Pulmonary artery endothelial cell (primary cell): ENCODE results near the gene TSR1. TPM values are rescaled to one million over a fixed set of nuclear protein-coding genes. Genes with fewer than 3 reads are reported as not detected.
"Not testable (repeated sequence)": the region's sequence is repeated elsewhere in the genome, so short reads cannot be mapped to it uniquely, and the experiment has no call there.

Experiments used
- DNase-seq: peaks from one replicate; pipeline ENCODE4 v3.0.0-alpha.2; 2011; ENCODE audit warnings: low read depth, low spot score
- total RNA-seq: library from RNA; depleted of rRNA; stranded (reverse); fragments of >200 nt; gene quantifications from 2 replicates; pipeline ENCODE4 v1.2.3, GENCODE V29; 2014

The TSR1 gene
- total RNA-seq, 1 donor from 2014 or later, result 64.2 TPM

DNA sequence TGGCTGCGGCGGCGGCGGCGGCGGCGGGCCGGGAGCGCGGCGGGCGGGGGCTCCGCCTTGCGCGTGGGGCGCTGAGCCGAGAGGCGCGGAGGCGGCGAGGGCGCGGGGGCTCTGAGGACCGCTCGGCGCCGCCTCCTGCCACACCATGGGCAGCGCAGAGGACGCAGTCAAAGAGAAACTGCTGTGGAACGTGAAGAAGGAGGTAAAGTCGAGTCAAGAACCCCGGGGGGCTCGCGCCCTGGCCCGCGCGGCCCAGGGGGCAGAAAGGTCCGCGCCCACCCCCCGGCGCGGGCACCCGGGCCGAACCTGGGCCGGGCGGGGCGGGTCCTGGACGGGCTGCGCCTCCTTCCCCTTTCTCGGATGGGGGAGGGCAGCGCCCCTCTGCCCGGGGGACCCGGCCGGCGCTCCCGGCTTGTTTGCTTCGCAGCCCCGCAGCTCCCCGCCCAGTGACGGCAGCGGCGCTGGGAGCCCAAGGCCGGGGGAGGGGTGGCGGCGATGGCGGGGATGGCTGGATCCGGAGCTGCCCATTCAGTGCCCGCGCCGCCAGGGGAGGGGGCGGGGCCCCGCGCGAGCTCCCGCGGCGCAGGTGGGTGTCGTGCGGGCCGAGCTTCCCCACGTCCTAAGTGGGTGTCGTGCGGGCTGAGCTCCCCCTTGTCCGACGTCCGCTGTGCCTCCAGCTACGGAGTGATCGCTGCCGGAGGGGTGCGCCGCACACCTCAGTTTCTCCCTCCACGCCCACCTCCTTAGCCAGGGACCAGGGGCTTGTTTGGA is 1.5 kb upstream of the TSR1 start:
- DNase-seq, result no peak

DNA sequence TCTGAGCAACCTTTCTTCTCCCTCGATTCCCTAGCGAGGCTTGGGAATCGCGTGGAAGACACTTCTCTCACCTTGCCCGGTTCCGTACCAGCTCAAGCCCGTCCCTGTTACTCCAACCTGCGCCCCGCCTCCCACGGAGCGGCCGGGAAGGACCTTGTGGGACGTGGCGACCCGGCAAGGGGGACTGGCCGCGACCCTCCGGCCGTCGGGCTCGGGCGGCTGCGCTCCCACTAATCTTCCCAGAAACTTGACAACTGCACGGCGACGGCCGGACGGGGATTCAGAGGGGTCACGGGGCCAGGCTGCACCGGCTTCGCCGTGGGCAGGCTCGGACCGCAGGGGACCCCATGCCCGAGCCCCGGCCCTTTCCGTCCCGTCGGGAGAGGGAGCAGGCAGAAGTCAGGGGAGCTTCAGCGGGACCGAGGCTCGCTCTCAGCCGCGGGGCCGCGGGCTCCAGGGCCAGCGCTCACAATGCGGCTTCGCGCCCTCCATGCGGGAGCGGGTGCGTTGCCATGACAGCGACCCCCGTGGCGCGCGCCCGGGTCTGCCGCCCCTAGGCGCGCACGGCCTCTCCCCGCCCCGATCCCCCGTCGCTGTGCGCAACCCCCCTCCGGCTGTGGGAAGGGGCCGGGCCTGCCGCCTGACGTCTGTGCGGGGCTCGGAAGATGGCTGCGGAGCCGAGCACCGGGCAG is 741 bp upstream of the TSR1 start, which contains the start of gene SGSM2:
TSS of gene SGSM2 (plus strand) at position 650 of the 692 bp plus-strand sequence. CDS start 188 bp downstream, outside the sequence.
- no peak for DNase-seq

DNA sequence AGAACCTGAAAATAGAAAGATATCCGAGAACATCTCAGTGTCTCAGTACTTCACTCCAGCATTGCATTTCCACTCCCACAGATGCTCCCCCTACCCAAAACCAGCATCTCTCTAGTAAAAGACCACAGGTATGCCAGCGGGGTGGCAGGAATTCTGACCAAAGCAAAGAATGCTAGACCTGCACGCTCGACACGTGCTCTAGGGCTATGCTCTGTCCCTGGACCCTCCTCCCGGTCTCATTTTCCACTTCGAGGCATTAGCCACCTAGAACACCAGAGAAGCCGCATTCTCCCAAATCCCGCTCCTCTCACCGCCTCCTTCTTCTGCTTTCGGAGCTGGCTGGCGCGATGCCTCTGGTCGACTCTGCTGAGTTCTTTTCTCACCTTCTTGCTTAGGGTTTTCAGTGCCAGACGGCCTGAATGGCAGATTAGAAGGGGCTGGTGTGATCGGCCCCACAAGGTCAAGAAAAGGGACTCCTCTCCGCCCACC is 487 bp downstream of the TSR1 start:
- DNase-seq, result no peak

DNA sequence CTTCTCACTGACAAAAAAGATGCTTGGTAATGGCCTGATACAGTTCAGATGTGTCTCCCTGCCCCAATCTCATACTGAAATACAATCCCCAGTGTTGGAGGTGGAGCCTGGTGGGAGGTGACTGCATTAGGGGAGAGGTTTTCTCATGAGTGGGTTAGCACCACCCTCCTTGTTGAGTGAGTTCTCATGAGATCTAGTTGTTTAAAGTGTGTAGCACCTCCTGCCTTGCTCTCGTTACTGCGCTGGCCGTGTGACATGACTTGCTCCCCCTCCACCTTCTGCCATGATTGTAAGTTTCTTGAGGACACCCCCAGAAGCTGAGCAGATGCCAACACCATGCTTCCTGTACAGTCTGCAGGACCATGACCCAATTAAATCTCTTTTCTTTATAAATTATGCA is 5.0 kb downstream of the TSR1 start:
- no peak for DNase-seq

DNA sequence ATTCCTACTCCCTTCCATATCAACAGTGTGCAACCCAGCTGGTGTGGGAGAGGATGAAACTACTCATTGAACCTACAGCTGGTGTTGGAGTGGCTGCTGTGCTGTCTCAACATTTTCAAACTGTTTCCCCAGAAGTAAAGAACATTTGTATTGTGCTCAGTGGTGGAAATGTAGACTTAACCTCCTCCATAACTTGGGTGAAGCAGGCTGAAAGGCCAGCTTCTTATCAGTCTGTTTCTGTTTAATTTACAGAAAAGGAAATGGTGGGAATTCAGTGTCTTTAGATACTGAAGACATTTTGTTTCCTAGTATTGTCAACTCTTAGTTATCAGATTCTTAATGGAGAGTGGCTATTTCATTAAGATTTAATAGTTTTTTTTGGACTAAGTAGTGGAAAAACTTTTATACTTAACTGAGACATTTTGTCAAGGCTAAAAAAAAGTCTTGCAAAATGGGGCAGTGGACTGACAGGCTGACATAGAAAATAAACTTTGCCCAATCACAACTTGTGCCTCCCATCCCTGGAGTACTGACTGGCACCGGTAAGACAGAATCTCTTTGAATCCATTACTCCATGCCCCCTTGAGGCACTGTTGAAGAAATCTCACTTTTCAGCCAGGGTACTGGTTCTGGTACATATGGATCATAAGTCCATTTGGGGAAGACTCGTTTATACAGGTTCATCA is 12.5 kb downstream of the TSR1 start:
- DNase-seq, result no peak

DNA sequence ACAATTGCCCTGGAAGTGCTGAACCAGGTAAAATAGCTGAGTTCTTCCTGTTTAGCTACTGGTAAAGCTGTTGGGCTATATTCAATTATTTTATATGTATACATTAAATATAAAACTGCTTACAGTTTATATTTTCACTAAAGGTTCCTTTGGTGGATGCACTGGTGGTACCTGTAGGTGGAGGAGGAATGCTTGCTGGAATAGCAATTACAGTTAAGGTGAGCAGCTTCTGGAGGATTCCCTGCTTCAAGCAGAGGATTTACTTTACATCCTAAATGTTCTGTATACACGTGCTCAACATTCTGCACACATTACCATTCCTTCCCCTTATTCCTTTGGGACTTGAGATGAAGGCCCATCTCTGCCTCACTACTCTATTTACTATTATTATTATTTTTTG is 14.9 kb downstream of the TSR1 start:
- DNase-seq, result no peak

DNA sequence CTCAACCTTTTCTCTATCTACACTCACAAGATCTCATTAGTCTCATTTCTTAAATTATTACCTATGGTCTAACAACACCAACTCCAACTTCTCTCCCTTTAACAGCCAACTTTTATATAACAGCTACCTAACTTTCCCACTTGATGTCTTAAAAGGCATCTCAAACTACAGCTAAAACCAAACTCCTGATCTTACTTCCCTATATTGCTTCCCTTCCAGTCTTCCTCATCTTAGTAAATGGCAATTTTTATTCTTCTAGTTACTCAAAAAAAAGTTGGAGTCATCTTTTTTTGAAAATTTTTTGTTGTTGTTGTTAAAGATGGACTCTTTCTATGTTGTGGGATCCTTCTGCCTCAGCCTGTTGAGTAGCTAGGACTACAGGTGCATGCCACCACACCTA is 17.2 kb downstream of the TSR1 start:
- no peak for DNase-seq

DNA sequence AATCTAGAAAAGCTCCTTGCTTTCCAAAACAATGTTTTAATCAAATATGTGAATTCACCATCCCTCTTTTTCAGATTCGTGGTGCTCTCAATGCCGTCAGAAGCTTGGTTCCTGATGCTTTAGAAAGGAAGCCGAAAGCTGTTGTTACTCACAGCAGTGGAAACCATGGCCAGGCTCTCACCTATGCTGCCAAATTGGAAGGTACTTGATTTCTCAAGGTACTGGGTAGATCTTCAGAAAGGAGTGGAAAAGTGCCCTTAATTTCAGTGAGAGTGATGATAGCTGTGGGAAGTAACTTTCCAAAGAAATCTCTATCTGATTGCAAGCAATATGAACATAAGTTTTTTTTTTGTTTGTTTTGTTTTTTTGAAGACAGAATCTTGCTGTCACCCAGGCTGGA is 18.5 kb downstream of the TSR1 start:
- no peak for DNase-seq

DNA sequence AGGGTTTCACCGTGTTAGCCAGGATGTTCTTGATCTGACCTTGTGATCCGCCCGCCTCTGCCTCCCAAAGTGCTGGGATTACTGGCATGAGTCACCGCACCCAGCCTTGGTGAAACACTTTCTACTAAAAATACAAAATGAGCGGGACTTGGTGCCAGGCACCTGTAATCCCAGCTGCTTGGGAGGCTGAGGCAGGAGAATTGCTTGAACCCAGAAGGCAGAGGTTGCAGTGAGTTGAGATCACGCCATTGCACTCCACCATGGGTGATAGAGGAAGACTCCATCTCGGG is 19.4 kb downstream of the TSR1 start:
- not testable (repeated sequence) for DNase-seq

DNA sequence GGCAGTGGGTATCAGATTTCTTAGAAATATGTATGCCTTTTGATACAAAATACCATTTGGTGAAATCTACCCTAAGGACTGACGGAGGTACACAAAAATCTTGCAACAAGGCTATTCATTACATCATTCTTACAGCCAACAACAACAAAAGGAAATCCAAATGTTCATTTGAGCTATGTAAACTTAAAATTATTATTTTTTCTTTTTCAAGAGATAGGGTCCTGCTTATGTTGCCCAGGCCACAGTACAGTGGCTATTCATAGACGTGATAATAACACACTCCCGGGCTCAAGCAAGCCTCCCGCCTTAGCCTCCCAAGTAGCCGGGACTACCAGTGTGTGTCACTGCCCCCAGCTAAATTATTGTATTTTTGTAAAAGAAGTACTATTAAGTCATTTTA is 23.5 kb downstream of the TSR1 start:
- DNase-seq, result no peak

DNA sequence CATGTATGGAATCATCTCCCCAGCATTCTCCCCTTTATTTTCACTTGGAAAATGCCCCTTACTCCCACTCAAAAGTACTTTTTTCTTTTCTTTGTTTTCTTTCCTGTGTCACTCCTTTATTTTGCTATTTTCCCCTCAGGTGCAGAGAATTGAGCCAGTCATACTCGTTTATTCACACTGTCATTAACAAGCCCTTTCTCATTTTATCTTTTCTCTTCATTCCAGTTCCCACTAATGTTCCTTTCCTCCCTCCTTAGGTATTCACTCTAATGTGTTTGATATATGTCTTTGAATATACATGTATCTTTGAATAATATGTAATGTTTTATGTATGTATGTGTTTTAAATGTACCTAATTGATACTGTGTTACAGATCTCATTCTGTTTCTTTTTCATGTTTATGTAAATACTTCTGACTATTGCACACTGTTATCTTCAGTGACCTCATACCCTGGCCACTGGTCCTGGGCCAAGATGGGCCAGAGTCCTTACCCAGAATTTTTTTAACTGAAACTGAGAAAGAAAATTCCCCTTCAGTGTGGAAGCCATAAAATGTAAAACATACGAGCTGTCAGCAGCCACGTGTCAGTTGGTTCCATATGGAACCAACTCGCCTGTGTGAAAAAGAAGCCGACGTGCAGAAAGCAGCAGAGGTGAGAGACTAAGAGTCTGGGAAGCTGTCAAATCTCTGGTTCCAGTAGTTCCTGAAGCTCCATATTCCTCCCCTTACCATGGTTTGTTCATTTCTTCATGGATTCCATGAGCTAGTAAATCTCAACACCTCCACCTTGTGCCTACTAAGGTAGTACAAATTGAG is 26.7 kb downstream of the TSR1 start:
- no peak for DNase-seq

DNA sequence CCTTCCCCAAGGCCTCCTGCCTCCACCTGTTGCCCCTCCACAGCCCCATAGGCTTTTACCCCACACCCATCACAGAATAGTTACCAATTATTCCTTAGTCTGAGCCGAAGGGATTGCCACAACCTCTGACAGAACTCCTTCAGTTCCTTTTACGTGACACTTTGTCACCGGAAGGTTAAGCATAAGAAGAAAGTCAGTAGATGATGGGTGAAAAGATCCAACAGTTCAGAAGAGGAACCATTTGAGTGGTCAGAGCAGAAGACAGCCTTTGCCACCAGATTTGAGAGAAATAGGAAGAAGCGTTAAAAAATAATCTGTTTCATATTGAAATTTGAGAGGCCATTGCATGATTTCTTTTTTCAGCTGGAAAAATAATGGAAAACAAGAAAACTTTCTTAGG is 31.3 kb downstream of the TSR1 start:
- DNase-seq, result no peak

DNA sequence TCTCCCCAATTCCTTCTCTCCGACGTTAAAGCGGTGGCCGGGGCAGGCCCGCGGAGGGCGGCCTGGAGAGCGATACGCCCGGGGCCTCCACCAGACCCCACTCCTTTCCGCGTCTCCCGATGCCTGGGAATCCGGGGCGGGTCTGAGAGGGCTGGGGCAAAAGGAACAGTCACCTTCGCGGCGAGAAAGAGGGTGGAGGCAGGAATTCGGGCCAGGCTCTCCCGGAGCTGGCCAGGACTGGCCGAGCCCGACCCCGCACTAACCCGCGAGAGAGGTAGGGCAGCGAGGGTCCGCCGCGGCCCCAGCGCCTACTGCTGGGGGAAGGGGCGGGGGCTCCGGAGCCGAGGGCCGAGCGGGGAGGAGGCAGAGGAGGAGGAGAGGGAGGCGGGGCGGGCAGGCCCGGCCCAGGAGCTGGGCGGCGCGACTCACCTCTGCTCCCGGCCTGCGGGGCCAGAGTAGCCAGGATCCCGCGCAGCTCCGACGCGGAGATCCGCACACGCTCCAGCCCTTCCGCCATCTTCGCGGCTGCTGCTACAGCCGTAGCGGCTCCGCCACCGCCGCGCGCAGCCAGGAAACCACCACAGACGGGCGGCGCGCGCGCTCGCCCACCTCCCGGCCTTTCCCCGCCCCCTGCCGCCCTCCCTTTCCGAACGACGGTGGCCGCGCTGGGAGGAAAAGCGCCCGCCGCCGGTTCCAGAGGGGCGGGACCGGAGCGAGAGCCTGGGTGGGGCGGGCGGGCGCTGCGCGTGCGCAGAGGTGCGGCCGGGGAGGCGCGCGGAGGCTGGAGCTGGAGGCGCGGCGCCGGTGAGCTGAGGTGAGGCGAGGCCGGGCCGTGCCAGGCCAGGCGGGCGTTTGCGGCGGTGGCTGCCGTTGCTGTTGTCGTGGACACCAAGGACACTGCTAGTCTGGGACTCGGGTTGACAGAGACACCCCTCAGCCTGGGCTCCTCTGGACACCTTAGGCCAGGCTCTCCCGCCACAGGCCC is 32.8 kb downstream of the TSR1 start, which contains the start of the genes SMG6 and SRR:
TSS of gene SMG6 (minus strand) at position 582 of the 985 bp plus-strand sequence. CDS start at position 517, 65 bp downstream.
TSS of gene SRR (plus strand) at position 747 of the 985 bp plus-strand sequence. CDS start 11,611 bp downstream, outside the sequence.
- peak; percentile 54 for DNase-seq

DNA sequence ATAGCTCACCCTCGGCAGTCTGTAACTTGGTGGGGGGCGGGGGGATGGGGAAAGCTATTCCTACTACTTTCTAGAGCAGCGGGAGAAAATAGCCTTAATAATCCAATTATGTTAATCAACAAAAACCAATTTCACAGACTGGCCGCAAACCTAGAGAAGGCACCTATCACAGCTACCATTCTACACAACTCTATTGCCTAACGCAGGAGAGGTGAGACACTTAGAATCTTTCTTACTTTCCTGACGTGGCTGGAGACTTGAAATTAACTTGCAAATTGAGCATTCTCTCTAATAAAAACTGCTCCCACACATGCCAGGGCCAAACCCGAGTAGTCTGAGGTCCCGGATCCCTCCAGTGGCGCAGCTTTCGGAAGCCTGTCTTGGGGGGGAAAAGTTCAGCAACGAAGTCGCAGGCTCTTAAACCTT is 33.5 kb downstream of the TSR1 start:
- DNase-seq, result no peak

DNA sequence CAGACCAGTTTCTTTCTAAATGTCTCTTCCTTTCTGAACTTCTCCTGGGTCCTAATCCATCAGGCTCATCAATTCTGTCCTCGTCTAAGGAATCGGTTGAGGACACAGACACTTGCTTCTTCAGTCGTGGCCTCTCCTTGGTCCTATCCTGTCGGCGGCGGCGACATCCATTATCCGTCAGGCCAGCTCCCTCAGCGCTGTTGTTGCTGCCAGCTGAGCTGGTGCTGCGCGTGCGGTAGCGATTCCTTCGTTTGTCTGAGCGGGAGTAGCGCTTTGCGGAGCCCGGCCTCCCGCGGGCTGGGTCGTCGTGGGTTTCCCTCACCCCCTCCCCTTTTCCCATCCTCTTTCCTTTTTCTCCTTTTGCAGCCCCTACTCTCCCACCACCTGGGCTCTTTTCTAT is 36.5 kb downstream of the TSR1 start:
- DNase-seq, result no peak

DNA sequence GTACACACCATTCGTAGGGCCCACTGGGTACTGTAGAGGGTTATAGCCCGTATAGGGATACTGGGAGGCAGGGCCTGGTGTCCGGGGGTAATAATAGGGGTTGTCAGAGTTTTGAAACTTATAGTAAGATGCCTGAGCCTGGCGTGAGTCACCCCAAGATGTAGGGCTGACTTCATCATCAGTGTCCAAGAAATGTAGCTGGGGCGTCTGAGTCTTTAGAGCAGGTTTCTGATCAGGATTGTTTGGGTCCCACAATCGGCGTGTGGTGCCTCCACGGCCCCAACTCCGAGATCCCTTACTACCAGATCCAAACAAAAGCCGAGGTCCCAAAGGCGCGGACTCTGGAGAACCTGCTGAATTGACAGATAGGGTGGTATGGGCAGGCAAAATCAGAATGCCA is 37.1 kb downstream of the TSR1 start:
- DNase-seq, result no peak

DNA sequence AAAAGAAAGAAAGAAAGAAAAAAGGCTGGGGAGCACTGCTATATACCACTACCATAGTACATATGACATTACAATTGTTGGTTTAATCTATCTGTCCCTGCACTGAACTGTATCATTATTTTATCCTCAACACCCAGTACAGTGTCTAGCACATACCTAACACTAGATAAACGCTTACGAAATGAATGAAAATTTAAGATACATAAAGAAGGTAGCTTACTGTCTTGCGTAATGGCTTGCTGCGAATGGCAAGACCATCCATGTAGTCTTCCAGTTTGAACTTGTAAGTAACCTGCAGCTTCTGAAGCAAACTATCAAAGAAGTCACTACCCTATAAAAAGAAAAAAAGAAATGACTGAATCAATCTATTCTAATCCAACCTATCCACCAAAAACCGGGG is 39.2 kb downstream of the TSR1 start:
- no peak for DNase-seq

DNA sequence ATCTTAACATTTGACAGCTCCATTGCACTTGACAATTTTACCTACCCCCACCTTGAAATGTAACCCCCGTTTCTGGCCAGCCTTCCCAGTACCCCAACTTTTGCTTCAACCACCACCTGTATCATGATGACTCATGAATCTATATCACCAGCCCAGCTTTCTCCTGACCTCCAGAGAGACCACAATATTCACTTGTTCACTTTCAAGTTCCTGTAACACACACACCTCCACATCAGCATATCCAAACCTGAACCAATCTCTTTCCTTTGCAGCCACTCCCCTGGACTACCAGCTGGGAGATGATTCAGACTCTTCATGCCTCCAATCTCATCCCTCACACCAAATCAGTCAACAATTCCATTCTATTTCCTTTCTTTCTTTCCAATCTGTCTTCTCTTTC is 40.7 kb downstream of the TSR1 start:
- DNase-seq, result no peak

DNA sequence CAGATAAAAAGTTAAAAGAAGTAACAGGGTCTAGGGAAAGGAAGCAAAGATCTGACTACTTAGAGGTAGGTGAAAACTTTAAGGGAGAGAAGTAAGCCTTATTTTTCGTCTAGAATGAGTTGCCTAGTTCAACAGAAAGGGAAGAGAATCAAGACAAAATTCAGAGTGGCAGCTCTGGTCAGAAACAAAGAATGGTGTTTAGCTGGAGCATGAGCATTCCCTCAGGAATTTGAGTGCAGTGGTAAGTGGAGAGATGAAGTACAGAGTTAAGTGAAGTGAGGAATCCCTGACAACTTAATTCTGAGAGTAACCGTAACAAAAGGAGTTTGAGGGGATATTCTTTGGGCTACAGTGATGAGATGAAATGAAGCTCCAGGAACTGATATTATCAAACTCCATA is 44.2 kb downstream of the TSR1 start:
- DNase-seq, result no peak

DNA sequence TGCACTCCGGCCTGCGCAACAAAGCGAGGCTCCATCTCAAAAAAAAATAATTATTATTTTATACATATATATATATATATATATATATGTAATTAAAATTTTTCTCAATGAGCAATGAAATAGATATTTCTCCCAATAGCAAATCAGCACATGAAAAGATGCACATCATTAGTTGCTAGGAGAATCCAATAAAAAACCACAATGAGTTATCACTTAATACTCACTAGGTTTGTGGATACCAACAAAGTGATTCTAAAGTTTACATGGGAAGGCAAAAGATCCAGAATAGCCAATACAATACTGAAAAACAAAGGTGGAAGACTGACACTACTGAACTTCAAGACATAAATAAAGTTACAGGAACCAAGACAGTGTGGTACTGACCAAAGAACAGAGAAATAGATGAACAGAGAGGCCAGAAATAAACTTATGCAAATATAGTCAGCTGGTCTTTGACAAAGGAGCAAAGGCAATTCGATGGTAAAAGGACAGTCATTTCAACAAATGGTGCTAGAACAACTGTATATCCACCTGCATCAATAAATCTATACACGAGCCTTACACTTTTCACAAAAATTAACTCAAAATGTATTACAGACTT is 46.3 kb downstream of the TSR1 start:
- DNase-seq, result no peak
